ENCODE measurements around the gene FCHSD2.

DNA sequence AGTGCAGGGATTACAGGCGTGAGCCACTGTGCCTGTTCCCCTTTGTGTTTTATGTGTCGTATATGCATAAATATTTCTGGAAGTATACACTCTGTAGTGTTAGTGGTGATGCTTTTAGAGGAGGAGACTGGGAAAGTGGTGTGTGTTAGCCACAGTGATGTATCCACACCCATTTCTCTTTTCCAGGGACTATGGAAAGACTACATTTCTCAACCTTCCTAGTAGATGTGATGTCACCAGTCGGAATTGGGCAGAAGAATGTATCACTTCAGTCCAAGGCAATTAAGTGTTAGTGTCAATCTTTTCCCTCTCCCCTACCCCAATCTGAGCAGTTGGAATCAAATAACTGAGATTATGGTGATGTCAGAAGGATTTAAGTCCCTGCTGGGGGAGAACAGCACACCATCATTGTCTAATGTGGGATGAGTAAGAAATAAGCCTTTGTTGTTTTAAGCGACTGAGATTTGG lies 333.8 kb downstream of the FCHSD2 start:
- TF ChIP-seq YY1 (IDR thresholded peaks at IDR 0.05; ENCODE audit: insufficient read depth, insufficient read length) (no peak), ZNF274 (IDR thresholded peaks at IDR 0.05; ENCODE audit: low read depth, low read length) (no peak), SUZ12 (IDR thresholded peaks at IDR 0.05; ENCODE audit: extremely low read depth, insufficient read depth, insufficient read length) (no peak)

All from NT2/D1 (cell line).